Endothelial cell of umbilical vein (primary cell): ENCODE results near the gene GRSF1.

Source experiments
- EZH2 ChIP-seq: IDR thresholded peaks from 2 replicates; pipeline ENCODE4 v1.6.1; 2012; ENCODE audit warnings: borderline replicate concordance, low read depth, mild to moderate bottlenecking, moderate library complexity, low read length, inconsistent platforms; ENCODE audit not compliant: severe bottlenecking
- GATA2 ChIP-seq: IDR thresholded peaks from 2 replicates; pipeline ENCODE4 v1.7.0; 2011; ENCODE audit warnings: low read depth, mild to moderate bottlenecking, moderate library complexity, mixed read lengths, low read length; ENCODE audit not compliant: insufficient read length, insufficient read depth
- JUN ChIP-seq: IDR thresholded peaks from 2 replicates; pipeline ENCODE4 v1.6.1; 2011; ENCODE audit warnings: borderline replicate concordance, low read depth; ENCODE audit not compliant: insufficient read length, insufficient read depth
- MAX ChIP-seq: IDR thresholded peaks from 2 replicates; pipeline ENCODE4 v1.6.1; 2011; ENCODE audit not compliant: insufficient read depth, insufficient read length
- MYC ChIP-seq: IDR thresholded peaks from one replicate; pipeline ENCODE4 v1.6.1; 2011; ENCODE audit warnings: mild to moderate bottlenecking, low read depth, low read length
- POLR2A ChIP-seq: IDR thresholded peaks from 2 replicates; pipeline ENCODE4 v1.6.1; 2012; ENCODE audit warnings: low read depth, mild to moderate bottlenecking, control low read depth, low read length
- POLR2AphosphoS5 ChIP-seq: IDR thresholded peaks from 2 replicates; pipeline ENCODE4 v1.6.1; 2012; ENCODE audit warnings: low read depth, mild to moderate bottlenecking, control low read depth, low read length, moderate library complexity; ENCODE audit not compliant: insufficient read depth
- TF ChIP-seq, protein P1 (sequence below), 2 donors: IDR thresholded peaks; 1 replicate in 1 of 2; 2 replicates in 1 of 2; pipeline ENCODE4 v1.5.1; 2011; ENCODE audit warnings: low read length in 2 of 2, mild to moderate bottlenecking in 2 of 2, moderate library complexity in 2 of 2, control low read depth in 1 of 2, inconsistent platforms in 1 of 2, low read depth in 1 of 2; ENCODE audit not compliant: insufficient read depth in 1 of 2; ENCODE audit errors: extremely low read depth in 1 of 2

- TF ChIP-seq, protein P1, sequence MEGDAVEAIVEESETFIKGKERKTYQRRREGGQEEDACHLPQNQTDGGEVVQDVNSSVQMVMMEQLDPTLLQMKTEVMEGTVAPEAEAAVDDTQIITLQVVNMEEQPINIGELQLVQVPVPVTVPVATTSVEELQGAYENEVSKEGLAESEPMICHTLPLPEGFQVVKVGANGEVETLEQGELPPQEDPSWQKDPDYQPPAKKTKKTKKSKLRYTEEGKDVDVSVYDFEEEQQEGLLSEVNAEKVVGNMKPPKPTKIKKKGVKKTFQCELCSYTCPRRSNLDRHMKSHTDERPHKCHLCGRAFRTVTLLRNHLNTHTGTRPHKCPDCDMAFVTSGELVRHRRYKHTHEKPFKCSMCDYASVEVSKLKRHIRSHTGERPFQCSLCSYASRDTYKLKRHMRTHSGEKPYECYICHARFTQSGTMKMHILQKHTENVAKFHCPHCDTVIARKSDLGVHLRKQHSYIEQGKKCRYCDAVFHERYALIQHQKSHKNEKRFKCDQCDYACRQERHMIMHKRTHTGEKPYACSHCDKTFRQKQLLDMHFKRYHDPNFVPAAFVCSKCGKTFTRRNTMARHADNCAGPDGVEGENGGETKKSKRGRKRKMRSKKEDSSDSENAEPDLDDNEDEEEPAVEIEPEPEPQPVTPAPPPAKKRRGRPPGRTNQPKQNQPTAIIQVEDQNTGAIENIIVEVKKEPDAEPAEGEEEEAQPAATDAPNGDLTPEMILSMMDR (IDR thresholded peaks at IDR 0.05; ENCODE audit: extremely low read depth in 1 of 2, insufficient read depth in 1 of 2, low read depth in 1 of 2, low read length in 2 of 2), result no peak
- TF ChIP-seq EZH2 (no peak), POLR2AphosphoS5 (no peak), POLR2A (no peak), MYC (no peak), JUN (no peak), MAX (no peak), GATA2 (no peak)
Observed at GRCh38 chr4:70831293-70831692, 8.4 kb downstream of the GRSF1 start.
